Neural progenitor cell (in vitro differentiated cells): ENCODE results near the gene CEP83.
"Not testable (repeated sequence)": the region's sequence is repeated elsewhere in the genome, so short reads cannot be mapped to it uniquely, and the experiment has no call there.

ENCODE experiments used
- EZH2 ChIP-seq: fragments of 200-600 bp; sonication (generic); IDR thresholded peaks from 2 replicates; pipeline ENCODE4 v1.6.1; 2017; ENCODE audit warnings: antibody characterized with exemption, mild to moderate bottlenecking, moderate library complexity
- EZH2phosphoT487 ChIP-seq: fragments of 200-600 bp; sonication (generic); IDR thresholded peaks from 2 replicates; pipeline ENCODE4 v1.6.1; 2017; ENCODE audit warnings: antibody characterized with exemption
- TF ChIP-seq, protein P1 (sequence below): fragments of 200-600 bp; sonication (generic); IDR thresholded peaks from 2 replicates; pipeline ENCODE4 v1.5.1; 2017; ENCODE audit warnings: antibody characterized with exemption, mild to moderate bottlenecking

DNA sequence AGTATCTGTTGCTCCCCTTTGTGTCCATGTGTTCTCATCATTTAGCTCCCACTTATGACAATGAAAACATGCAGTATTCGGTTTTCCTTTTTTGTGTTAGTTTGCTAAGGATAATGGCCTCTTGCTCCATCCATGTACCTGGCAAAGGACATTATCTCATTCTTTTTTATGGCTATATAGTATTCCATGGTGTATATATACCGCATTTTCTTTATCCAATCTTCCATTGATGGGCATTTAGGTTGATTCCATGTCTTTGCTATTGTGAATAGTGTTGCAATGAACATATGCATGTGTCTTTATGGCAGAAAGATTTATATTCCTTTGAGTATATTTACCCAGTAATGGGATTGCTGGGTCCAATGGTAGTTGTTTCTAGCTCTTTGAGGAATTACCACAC is 143.1 kb downstream of the CEP83 start:
- TF ChIP-seq, protein P1, sequence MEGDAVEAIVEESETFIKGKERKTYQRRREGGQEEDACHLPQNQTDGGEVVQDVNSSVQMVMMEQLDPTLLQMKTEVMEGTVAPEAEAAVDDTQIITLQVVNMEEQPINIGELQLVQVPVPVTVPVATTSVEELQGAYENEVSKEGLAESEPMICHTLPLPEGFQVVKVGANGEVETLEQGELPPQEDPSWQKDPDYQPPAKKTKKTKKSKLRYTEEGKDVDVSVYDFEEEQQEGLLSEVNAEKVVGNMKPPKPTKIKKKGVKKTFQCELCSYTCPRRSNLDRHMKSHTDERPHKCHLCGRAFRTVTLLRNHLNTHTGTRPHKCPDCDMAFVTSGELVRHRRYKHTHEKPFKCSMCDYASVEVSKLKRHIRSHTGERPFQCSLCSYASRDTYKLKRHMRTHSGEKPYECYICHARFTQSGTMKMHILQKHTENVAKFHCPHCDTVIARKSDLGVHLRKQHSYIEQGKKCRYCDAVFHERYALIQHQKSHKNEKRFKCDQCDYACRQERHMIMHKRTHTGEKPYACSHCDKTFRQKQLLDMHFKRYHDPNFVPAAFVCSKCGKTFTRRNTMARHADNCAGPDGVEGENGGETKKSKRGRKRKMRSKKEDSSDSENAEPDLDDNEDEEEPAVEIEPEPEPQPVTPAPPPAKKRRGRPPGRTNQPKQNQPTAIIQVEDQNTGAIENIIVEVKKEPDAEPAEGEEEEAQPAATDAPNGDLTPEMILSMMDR, result not testable (repeated sequence)
- not testable (repeated sequence) for TF ChIP-seq EZH2, EZH2phosphoT487
